ENCODE measurements around the gene UNC45A.

The UNC45A gene

DNA sequence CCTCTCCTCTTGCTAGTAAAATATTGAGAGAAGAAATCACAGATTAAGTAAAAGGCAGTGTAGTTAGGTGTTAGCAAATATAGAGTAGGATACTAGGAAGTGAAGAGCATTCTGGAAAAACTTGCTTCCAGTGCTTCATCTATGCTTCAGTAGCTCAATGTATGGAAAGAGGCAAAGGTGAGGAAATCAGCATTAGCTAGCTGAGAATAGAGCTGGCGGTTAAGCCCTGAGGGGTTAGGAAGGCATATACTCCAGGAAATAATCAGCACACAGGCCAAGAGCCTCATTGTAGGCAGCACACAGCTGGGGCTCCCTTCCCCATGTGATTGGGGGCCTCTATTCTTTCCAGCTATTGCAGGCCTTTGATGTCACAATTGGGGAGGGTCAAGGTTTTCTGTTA lies 33.3 kb downstream of the UNC45A start (continued):
- TF ChIP-seq, protein P1, sequence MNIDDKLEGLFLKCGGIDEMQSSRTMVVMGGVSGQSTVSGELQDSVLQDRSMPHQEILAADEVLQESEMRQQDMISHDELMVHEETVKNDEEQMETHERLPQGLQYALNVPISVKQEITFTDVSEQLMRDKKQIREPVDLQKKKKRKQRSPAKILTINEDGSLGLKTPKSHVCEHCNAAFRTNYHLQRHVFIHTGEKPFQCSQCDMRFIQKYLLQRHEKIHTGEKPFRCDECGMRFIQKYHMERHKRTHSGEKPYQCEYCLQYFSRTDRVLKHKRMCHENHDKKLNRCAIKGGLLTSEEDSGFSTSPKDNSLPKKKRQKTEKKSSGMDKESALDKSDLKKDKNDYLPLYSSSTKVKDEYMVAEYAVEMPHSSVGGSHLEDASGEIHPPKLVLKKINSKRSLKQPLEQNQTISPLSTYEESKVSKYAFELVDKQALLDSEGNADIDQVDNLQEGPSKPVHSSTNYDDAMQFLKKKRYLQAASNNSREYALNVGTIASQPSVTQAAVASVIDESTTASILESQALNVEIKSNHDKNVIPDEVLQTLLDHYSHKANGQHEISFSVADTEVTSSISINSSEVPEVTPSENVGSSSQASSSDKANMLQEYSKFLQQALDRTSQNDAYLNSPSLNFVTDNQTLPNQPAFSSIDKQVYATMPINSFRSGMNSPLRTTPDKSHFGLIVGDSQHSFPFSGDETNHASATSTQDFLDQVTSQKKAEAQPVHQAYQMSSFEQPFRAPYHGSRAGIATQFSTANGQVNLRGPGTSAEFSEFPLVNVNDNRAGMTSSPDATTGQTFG (tag by site-specific recombination; IDR thresholded peaks at IDR 0.05; ENCODE audit: borderline replicate concordance): no peak
- TF ChIP-seq ZNF175 (tag by site-specific recombination; IDR thresholded peaks at IDR 0.05) (no peak), ZEB2 (tag by site-specific recombination; IDR thresholded peaks at IDR 0.05) (no peak)

- POLR2A ChIA-PET: interaction anchor here (0.9 to 1.7 kb wide), 5 partner anchors 9 to 52 kb away, joined by 3 to 6 read pairs (median 4); partner anchors contain the start of genes RCCD1 and VPS33B
- CTCF ChIA-PET: interaction anchor here (0.6 to 2.6 kb wide), 5 partner anchors 13 to 63 kb away, joined by 3 to 20 read pairs (median 5); partner anchors contain the start of gene HDDC3
- Histone ChIP-seq H3K9me3 (ENCODE audit: control insufficient read depth, insufficient read depth, low read depth, low read length) (no peaks in the 10 kb centered on the region), H3K36me3 (ENCODE audit: control insufficient read depth in 2 of 2, insufficient read depth in 1 of 2, low read length in 2 of 2) (peaks cover 95 to 98% of the 10 kb centered on the region in 2 experiments), H3K4me3 (ENCODE audit: low read depth, low read length) (no peak overlapping the region), H3K27ac (ENCODE audit: extremely low read depth, low read depth, low read length) (no peak overlapping the region), H3K4me1 (ENCODE audit: control insufficient read depth, insufficient read depth, low read length) (no peaks in the 10 kb centered on the region)
- TF ChIP-seq, protein P2, sequence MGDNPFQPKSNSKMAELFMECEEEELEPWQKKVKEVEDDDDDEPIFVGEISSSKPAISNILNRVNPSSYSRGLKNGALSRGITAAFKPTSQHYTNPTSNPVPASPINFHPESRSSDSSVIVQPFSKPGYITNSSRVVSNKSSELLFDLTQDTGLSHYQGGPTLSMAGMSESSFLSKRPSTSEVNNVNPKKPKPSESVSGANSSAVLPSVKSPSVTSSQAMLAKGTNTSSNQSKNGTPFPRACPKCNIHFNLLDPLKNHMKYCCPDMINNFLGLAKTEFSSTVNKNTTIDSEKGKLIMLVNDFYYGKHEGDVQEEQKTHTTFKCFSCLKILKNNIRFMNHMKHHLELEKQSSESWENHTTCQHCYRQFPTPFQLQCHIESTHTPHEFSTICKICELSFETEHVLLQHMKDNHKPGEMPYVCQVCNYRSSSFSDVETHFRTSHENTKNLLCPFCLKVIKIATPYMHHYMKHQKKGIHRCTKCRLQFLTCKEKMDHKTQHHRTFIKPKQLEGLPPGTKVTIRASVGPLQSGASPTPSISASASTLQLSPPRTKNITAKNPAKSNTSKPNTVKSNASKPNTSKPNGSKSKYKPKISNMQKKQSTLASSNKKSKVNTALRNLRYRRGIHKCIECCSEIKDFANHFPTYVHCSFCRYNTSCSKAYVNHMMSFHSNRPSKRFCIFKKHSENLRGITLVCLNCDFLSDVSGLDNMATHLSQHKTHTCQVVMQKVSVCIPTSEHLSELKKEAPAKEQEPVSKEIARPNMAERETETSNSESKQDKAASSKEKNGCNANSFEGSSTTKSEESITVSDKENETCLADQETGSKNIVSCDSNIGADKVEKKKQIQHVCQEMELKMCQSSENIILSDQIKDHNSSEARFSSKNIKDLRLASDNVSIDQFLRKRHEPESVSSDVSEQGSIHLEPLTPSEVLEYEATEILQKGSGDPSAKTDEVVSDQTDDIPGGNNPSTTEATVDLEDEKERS (tag by site-specific recombination; IDR thresholded peaks at IDR 0.05): no peak
- no peak for TF ChIP-seq ZNF629 (tag by site-specific recombination; IDR thresholded peaks at IDR 0.05)
- TF ChIP-seq GLI2 (tag by site-specific recombination; IDR thresholded peaks at IDR 0.05; ENCODE audit: borderline replicate concordance, low read depth): no peak
- TF ChIP-seq TRIM28 (IDR thresholded peaks at IDR 0.05; ENCODE audit: borderline replicate concordance, low read length): no peak
- TF ChIP-seq KLF8 (tag by site-specific recombination; IDR thresholded peaks at IDR 0.05): no peak
- no peak for TF ChIP-seq ZNF555 (tag by site-specific recombination; conservative IDR thresholded peaks at IDR 0.05)
- no peak for TF ChIP-seq ZNF571 (tag by site-specific recombination; IDR thresholded peaks at IDR 0.05)
- no peak for TF ChIP-seq KLF1 (tag by site-specific recombination; IDR thresholded peaks at IDR 0.05)
- TF ChIP-seq ZNF830 (tag by site-specific recombination; IDR thresholded peaks at IDR 0.05; ENCODE audit: low read depth): no peak
Measured at GRCh38 chr15:90970274-90970673, 35.2 kb downstream of the UNC45A start.

DNA sequence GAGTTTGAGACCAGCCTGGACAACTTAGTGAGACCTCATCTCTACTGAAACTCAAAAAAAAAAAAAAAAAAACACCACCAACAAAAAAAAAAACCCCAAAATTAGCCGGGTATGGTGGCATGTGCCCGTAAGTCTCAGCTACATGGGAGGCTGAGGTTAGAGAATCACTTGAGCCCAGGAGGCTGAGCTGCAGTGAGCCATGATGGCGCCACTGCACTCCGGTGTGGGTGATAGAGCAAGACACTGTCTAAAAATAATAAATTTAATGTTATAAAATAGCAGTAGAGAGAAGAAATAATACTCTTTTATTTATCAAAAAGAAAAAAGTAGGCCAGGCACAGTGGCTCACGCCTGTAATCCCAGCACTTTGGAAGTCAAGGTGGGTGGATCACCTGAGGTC lies 37.0 kb downstream of the UNC45A start:
- Histone ChIP-seq H3K9me3 (ENCODE audit: control insufficient read depth, insufficient read depth, low read depth, low read length) (no peaks in the 10 kb centered on the region), H3K27ac (ENCODE audit: extremely low read depth, low read depth, low read length) (no peak overlapping the region), H3K4me1 (ENCODE audit: control insufficient read depth, insufficient read depth, low read length) (no peaks in the 10 kb centered on the region), H3K36me3 (ENCODE audit: control insufficient read depth in 2 of 2, insufficient read depth in 1 of 2, low read length in 2 of 2) (peaks cover 95 to 99% of the 10 kb centered on the region in 2 experiments), H3K4me3 (ENCODE audit: low read depth, low read length) (no peak overlapping the region)
- no peak for TF ChIP-seq ZNF350 (tag by site-specific recombination; IDR thresholded peaks at IDR 0.05)
- TF ChIP-seq ZBTB6 (tag by site-specific recombination; IDR thresholded peaks at IDR 0.05): peak; percentile 60; the same call in 1 of the 2 replicates
- no peak for TF ChIP-seq SETDB1 (IDR thresholded peaks at IDR 0.05; ENCODE audit: insufficient read length, low read length)
- TF ChIP-seq ZNF549 (tag by site-specific recombination; IDR thresholded peaks at IDR 0.05): no peak
- no peak for TF ChIP-seq ZNF513 (tag by site-specific recombination; IDR thresholded peaks at IDR 0.05)
- POLR2A ChIA-PET: interaction anchor here (0.5 to 0.7 kb wide), 5 partner anchors 8 to 50 kb away, joined by 3 to 6 read pairs (median 4); partner anchors contain the start of genes PRC1 and VPS33B
- CTCF ChIA-PET: interaction anchor here (2.6 kb wide), 1 partner anchor 15 kb away, joined by 20 read pairs; no protein-coding TSS in a partner anchor
